ENCODE results near the gene TBC1D20. TPM values are rescaled to one million over a fixed set of nuclear protein-coding genes. Genes with fewer than 3 reads are reported as not detected.

The TBC1D20 gene
- total RNA-seq, 1 experiment from 2014 or later, result 42.1 TPM

DNA sequence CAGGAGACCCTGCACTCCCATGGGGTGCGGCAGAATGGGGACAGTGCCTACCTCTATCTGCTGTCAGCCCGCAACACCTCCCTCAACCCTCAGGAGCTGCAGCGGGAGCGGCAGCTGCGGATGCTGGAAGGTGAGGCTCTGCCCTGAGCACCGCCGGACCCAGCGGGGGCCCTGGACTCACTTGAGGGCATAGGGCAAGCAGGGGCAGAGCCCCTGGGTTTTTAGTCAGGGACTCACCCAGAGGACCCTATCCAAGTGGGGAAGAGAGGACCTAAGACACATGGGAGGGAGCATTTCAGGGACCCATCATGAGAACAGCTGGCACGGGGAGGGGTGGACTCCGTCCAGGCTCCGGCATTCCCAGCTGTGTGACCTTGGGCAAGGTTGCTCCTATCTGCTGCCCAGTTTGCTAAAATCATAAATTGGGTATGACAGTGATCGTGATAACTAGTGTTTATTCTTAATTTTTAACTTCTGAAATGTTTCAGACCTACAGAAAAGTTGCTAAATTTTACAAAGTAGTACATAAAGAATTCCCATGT is 44.5 kb downstream of the TBC1D20 start:
- in situ Hi-C loops (cut with HindIII; ENCODE audit: low pct_unique_long_range_greater_than_20kb, low sequenced_read_pairs), result no loop called here
- ATAC-seq (no peak), DNase-seq (ENCODE audit: low read depth, low spot score) (no peak)
- ChIA-PET CTCF (no interaction called here), POLR2A (no interaction called here)
- H3K4me1 ChIP-seq (ENCODE audit: control insufficient read depth, insufficient read depth, low read length), result peaks cover 13% of the 10 kb centered on the region; the same call in 1 of the 2 replicates
- peaks cover 6% of the 10 kb centered on the region; the same call in 1 of the 2 replicates for H3K36me3 ChIP-seq (ENCODE audit: control insufficient read depth, insufficient read depth, low read length)
- TF ChIP-seq SIN3A (IDR thresholded peaks at IDR 0.05; ENCODE audit: borderline replicate concordance, insufficient read depth, low read depth, low read length) (no peak), POLR2AphosphoS5 (IDR thresholded peaks at IDR 0.05; ENCODE audit: low read depth, low read length) (no peak), TCF7L2 (IDR thresholded peaks at IDR 0.05; ENCODE audit: low read depth, low read length) (no peak)
- TF ChIP-seq, protein P1, sequence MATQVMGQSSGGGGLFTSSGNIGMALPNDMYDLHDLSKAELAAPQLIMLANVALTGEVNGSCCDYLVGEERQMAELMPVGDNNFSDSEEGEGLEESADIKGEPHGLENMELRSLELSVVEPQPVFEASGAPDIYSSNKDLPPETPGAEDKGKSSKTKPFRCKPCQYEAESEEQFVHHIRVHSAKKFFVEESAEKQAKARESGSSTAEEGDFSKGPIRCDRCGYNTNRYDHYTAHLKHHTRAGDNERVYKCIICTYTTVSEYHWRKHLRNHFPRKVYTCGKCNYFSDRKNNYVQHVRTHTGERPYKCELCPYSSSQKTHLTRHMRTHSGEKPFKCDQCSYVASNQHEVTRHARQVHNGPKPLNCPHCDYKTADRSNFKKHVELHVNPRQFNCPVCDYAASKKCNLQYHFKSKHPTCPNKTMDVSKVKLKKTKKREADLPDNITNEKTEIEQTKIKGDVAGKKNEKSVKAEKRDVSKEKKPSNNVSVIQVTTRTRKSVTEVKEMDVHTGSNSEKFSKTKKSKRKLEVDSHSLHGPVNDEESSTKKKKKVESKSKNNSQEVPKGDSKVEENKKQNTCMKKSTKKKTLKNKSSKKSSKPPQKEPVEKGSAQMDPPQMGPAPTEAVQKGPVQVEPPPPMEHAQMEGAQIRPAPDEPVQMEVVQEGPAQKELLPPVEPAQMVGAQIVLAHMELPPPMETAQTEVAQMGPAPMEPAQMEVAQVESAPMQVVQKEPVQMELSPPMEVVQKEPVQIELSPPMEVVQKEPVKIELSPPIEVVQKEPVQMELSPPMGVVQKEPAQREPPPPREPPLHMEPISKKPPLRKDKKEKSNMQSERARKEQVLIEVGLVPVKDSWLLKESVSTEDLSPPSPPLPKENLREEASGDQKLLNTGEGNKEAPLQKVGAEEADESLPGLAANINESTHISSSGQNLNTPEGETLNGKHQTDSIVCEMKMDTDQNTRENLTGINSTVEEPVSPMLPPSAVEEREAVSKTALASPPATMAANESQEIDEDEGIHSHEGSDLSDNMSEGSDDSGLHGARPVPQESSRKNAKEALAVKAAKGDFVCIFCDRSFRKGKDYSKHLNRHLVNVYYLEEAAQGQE (IDR thresholded peaks at IDR 0.05; ENCODE audit: insufficient read depth in 1 of 2, low read depth in 2 of 2, low read length in 1 of 2), result no peak
- TF ChIP-seq, protein P2, sequence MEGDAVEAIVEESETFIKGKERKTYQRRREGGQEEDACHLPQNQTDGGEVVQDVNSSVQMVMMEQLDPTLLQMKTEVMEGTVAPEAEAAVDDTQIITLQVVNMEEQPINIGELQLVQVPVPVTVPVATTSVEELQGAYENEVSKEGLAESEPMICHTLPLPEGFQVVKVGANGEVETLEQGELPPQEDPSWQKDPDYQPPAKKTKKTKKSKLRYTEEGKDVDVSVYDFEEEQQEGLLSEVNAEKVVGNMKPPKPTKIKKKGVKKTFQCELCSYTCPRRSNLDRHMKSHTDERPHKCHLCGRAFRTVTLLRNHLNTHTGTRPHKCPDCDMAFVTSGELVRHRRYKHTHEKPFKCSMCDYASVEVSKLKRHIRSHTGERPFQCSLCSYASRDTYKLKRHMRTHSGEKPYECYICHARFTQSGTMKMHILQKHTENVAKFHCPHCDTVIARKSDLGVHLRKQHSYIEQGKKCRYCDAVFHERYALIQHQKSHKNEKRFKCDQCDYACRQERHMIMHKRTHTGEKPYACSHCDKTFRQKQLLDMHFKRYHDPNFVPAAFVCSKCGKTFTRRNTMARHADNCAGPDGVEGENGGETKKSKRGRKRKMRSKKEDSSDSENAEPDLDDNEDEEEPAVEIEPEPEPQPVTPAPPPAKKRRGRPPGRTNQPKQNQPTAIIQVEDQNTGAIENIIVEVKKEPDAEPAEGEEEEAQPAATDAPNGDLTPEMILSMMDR (IDR thresholded peaks at IDR 0.05), result no peak
- H3K27ac ChIP-seq (ENCODE audit: low read length), result no peak overlapping the region
- H3K4me3 ChIP-seq (ENCODE audit: low read depth in 2 of 2, low read length in 2 of 2), result no peak overlapping the region
- intact Hi-C loops (cut with micrococcal nuclease; ENCODE audit: unreplicated experiment), result no loop called here
- no TSS peak for BruUV-seq (replicated peaks)
- H3K27me3 ChIP-seq (ENCODE audit: control insufficient read depth, insufficient read depth, low read length), result no peaks in the 10 kb centered on the region
- H3K9me3 ChIP-seq (ENCODE audit: control insufficient read depth, insufficient read depth, low read depth, low read length), result no peaks in the 10 kb centered on the region

DNA sequence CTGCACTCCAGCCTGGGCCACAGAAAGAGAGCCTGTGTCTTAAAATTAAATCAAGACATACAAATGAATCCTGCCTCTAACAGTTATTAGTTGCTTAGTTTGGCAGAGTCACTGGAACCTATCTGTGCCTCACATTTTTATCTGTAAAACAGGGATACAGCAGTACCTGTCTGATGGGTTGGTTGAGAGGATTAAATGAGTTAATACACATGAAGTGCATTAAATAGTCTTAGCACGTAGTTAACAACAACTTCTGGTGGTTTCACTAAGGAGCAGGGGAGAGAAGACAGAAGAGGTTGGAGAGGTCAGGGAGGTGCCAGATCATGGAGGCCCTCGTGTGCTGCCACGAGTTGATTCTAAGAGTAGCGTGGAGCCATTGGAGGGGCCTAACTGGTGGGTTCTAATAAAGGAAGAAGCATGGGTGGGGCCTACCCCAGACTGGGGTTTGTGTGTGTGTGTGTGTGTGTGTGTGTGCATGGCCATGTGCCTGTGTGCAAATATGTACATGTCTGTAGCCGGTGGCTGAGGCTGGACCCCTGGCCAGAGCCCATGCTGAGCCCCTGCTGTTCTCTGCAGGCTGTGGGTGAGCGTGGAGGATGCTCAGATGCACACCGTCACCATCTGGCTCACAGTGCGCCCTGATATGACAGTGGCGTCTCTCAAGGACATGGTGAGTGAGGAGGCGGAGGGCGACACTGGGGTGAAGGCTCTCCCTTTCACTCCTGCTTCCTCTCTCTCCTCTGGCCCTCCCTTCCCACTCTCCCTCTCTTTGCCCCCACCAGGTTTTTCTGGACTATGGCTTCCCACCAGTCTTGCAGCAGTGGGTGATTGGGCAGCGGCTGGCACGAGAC is 45.2 kb downstream of the TBC1D20 start:
- peaks cover 13% of the 10 kb centered on the region; the same call in 1 of the 2 replicates for H3K4me1 ChIP-seq (ENCODE audit: control insufficient read depth, insufficient read depth, low read length)
- intact Hi-C loops (cut with micrococcal nuclease; ENCODE audit: unreplicated experiment), result no loop called here
- H3K9me3 ChIP-seq (ENCODE audit: control insufficient read depth, insufficient read depth, low read depth, low read length), result no peaks in the 10 kb centered on the region
- H3K27me3 ChIP-seq (ENCODE audit: control insufficient read depth, insufficient read depth, low read length), result no peaks in the 10 kb centered on the region
- peaks cover 6% of the 10 kb centered on the region; the same call in 1 of the 2 replicates for H3K36me3 ChIP-seq (ENCODE audit: control insufficient read depth, insufficient read depth, low read length)
- H3K27ac ChIP-seq (ENCODE audit: low read length), result no peak overlapping the region
- DNase-seq (ENCODE audit: low read depth, low spot score) (no peak), ATAC-seq (no peak)
- BruUV-seq (replicated peaks), result no TSS peak
- in situ Hi-C loops (cut with HindIII; ENCODE audit: low pct_unique_long_range_greater_than_20kb, low sequenced_read_pairs), result no loop called here
- H3K4me3 ChIP-seq (ENCODE audit: low read depth in 2 of 2, low read length in 2 of 2), result no peak overlapping the region
- TF ChIP-seq POLR2AphosphoS5 (IDR thresholded peaks at IDR 0.05; ENCODE audit: low read depth, low read length), result no peak
- TF ChIP-seq TCF7L2 (IDR thresholded peaks at IDR 0.05; ENCODE audit: low read depth, low read length), result no peak
- TF ChIP-seq, protein P2 (IDR thresholded peaks at IDR 0.05), result no peak
- TF ChIP-seq SIN3A (IDR thresholded peaks at IDR 0.05; ENCODE audit: borderline replicate concordance, insufficient read depth, low read depth, low read length), result no peak
- TF ChIP-seq, protein P1 (IDR thresholded peaks at IDR 0.05; ENCODE audit: insufficient read depth in 1 of 2, low read depth in 2 of 2, low read length in 1 of 2), result no peak
- ChIA-PET CTCF (no interaction called here), POLR2A (no interaction called here)
